Large intestine (tissue), 3 donors: Measurements from ENCODE around the gene ASZ1. TPM values are rescaled to one million over a fixed set of nuclear protein-coding genes. Genes with fewer than 3 reads are reported as not detected.

Experiments
- DNase-seq, 2 donors: peaks; one replicate each; pipeline versions ENCODE4 v3.0.0 to v3.0.0-alpha.2; 2013
- H3K27ac ChIP-seq: one replicate; pipeline ENCODE4 v1.5.1; 2013; ENCODE audit warnings: low read length
- H3K27me3 ChIP-seq: 2 replicates; pipeline ENCODE4 v1.6.1; 2013; ENCODE audit warnings: low read length; ENCODE audit not compliant: control insufficient read depth, insufficient read depth
- H3K36me3 ChIP-seq: 2 replicates; pipeline ENCODE4 v1.6.1; 2013; ENCODE audit warnings: low read length; ENCODE audit not compliant: control insufficient read depth, insufficient read depth
- H3K4me1 ChIP-seq: one replicate; pipeline ENCODE4 v1.6.1; 2013; ENCODE audit warnings: low read length; ENCODE audit not compliant: control insufficient read depth, insufficient read depth
- H3K4me3 ChIP-seq: one replicate; pipeline ENCODE4 v1.5.1; 2013; ENCODE audit warnings: low read length
- H3K9me3 ChIP-seq: one replicate; pipeline ENCODE4 v1.6.1; 2013; ENCODE audit warnings: mild to moderate bottlenecking, low read depth, low read length, moderate library complexity; ENCODE audit not compliant: control insufficient read depth
- WGBS: methylation state at CpG from one replicate; pipeline ENCODE4 v1.1.5; 2013; ENCODE audit warnings: low lambda C conversion rate; ENCODE audit not compliant: insufficient coverage; 5-methylcytosine and 5-hydroxymethylcytosine counted together
- polyA plus RNA-seq: library from polyadenylated mRNA; unstranded; fragments of 120-200 nt; gene quantifications from one replicate; pipeline ENCODE4 v1.2.1, GENCODE V29; 2013

Gene ASZ1
- polyA plus RNA-seq, 1 donor: not detected

DNA sequence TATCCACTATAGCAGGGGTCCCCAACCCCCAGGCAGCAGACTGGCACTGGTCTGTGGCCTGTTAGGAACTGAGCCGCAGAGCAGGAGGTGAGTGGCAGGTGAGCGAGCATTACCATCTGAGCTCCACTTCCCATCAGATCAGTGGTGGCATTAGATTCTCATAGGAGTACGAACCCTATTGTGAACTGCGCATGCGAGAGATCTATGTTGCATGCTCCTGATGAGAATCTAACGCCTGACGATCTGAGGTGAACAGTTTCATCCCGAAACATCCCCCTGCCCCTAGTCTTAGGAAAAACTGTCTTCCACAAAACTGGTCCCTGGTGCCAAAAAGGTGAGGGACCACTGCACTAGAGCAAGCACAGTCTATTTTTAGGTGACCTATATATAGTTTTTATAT lies 23.6 kb downstream of the ASZ1 start:
- WGBS: no CpG with 5 or more reads among the region's 8 CpGs
- Histone ChIP-seq H3K4me3 (no peak overlapping the region), H3K9me3 (no peaks in the 10 kb centered on the region), H3K27ac (no peak overlapping the region), H3K4me1 (no peaks in the 10 kb centered on the region), H3K36me3 (no peaks in the 10 kb centered on the region), H3K27me3 (no peaks in the 10 kb centered on the region)
- no peak for DNase-seq

DNA sequence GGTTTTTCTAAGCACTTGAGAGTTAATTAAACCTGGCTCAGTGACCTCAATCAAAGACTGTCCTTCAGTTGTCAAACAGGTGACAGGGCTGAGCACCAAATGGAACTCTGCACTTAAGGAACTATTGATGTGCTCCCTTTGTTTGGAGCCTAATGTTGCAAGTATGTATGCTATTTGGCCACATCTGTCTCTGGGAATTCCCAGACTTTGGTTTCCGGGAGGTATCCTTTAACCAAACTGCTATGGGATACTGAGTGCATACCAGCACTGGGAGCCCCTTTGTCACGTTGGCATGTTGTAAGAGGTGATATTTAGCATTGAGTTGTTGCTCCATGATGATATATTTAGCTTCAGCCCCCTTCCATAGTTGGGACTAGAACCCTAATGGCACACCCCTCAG lies 25.2 kb downstream of the ASZ1 start:
- Histone ChIP-seq H3K27me3 (no peaks in the 10 kb centered on the region), H3K9me3 (no peaks in the 10 kb centered on the region), H3K27ac (no peak overlapping the region), H3K4me1 (no peaks in the 10 kb centered on the region), H3K4me3 (no peak overlapping the region), H3K36me3 (no peaks in the 10 kb centered on the region)
- no peak for DNase-seq
- WGBS: no CpG with 5 or more reads among the region's 2 CpGs

DNA sequence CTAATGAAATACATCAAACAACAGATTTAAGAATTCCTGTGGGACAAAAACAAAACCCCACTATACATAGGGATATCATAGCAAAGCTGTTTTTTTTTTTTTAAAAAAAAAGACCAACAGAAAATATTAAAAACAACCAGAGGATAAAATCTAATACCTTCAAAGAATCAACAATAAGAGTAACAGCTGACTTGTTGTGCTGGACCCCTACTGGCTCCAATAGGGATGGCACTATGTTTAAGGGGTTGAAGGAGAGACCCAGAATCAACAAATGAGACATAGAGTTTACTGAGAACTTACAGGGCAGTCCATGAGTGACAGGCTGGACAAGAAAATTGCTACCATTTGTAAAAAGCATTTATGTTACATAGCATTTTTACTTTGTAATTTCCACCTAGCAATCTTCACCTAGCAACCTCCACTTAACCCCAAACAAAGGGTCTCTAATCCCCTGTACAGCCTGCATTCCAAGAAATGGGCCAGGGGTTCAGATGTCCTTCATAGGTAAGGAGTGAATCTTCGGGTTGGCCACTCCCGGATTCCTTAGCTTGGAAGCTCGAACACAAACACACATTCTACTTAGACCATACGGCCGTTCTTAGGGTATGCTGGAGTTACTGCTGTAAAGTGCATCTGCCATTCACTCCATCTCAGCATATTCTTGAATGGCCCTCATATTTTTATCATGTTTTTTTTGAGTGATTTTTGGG lies 25.8 kb downstream of the ASZ1 start:
- WGBS: 100% methylated on average over 2 of the region's 5 CpGs
- DNase-seq: no peak
- no peaks in the 10 kb centered on the region for H3K4me1 ChIP-seq
- no peaks in the 10 kb centered on the region for H3K27me3 ChIP-seq
- no peaks in the 10 kb centered on the region for H3K9me3 ChIP-seq
- H3K36me3 ChIP-seq: no peaks in the 10 kb centered on the region
- no peak overlapping the region for H3K4me3 ChIP-seq
- H3K27ac ChIP-seq: no peak overlapping the region

DNA sequence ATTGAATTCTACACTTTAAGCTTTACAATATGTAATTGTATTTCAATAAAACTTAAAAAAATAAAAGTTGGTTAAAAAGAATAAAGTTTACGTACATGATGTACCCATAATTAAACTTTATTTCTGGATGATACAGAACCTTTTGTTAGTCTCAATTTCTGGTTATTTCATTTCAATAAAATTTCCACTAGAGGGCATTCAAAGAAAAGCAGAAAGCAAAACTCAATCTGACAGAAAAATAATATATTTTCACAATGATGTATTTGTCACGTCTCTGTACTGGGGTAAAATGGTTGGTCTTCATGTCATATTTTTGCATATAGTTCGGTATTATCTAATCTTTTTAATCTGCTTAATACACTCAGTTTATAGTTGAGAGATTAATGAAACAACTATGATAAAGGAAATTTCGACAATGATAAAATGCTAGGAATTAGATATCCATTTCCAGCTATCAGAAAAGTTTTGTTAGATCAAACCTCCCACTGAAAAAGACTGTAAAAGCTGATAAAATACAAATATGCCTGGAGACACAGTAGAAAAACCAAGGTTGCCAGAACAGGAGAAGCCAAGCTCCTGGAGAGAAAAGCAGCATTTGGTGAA lies 27.4 kb downstream of the ASZ1 start:
- Histone ChIP-seq H3K27ac (no peak overlapping the region), H3K4me1 (no peaks in the 10 kb centered on the region), H3K36me3 (no peaks in the 10 kb centered on the region), H3K27me3 (no peaks in the 10 kb centered on the region), H3K4me3 (no peak overlapping the region), H3K9me3 (no peaks in the 10 kb centered on the region)
- DNase-seq: no peak
- WGBS: 11% methylated on average over 2 of the region's 4 CpGs

DNA sequence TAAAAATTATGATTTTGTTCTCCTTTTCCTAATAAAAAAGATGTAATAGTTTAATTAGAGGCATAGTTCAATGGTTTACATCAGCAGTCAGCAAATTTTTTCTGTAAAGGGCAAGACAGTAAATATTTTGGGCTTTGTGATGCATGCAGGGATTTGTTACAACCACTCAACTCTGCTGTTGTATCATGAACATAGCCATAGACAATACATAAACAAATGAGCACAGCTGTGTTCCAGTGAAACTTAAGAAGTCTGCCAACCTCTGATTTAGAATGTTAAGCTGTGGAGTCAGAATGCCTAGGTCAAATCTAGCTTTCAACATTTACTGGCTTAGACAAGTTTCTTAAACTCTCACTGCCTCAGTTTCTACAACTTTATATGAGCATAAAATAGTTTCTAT lies 31.6 kb downstream of the ASZ1 start:
- Histone ChIP-seq H3K27me3 (no peaks in the 10 kb centered on the region), H3K27ac (no peak overlapping the region), H3K4me3 (no peak overlapping the region), H3K4me1 (no peaks in the 10 kb centered on the region), H3K36me3 (no peaks in the 10 kb centered on the region), H3K9me3 (no peaks in the 10 kb centered on the region)
- DNase-seq: no peak

DNA sequence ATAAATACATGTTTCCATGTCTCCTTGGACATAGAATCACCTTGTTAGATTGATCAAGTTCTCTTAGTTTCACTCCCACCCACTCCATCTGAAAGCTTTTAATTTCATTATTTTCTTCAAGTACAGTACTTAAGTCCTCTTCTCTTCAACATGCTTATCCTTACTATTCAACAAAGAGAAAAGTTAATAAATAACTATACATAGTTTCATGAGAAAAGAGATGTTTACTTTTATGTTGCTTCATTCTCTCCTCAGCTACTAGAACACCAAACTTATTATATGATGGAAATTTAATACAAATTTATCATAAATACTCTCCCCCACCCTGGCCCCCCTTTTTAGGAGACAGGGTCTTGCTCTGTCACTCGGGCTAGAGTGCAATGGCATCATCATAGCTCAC lies 33.5 kb downstream of the ASZ1 start:
- no peak overlapping the region for H3K27ac ChIP-seq
- no peaks in the 10 kb centered on the region for H3K36me3 ChIP-seq
- WGBS: 100% methylated on average over 1 of the region's 1 CpG
- no peak for DNase-seq
- H3K4me3 ChIP-seq: no peak overlapping the region
- no peaks in the 10 kb centered on the region for H3K4me1 ChIP-seq
- no peaks in the 10 kb centered on the region for H3K9me3 ChIP-seq
- no peaks in the 10 kb centered on the region for H3K27me3 ChIP-seq

DNA sequence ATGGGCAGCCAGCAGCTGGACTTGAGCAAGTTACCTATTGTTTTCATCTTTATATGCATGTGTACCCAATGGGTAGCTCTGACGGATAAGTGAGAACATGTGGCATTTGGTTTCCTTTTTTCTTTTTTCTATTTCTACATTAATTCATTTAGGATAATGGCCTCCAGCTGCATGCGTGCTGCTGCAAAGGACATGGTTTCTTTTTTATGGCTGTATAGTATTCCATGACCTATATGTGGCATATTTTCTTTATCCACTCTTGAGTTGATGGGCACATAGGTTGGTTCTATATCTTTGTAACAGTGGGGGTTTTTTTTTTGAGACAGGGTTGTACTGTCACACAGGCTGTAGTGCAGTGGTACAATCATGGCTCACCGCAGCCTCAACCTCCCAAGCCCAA lies 37.4 kb downstream of the ASZ1 start:
- no peaks in the 10 kb centered on the region for H3K36me3 ChIP-seq
- no peak for DNase-seq
- no peak overlapping the region for H3K4me3 ChIP-seq
- WGBS: 83% methylated on average over 1 of the region's 3 CpGs
- H3K9me3 ChIP-seq: peaks cover 3% of the 10 kb centered on the region
- H3K27ac ChIP-seq: no peak overlapping the region
- peaks cover 3% of the 10 kb centered on the region for H3K4me1 ChIP-seq
- no peaks in the 10 kb centered on the region for H3K27me3 ChIP-seq

DNA sequence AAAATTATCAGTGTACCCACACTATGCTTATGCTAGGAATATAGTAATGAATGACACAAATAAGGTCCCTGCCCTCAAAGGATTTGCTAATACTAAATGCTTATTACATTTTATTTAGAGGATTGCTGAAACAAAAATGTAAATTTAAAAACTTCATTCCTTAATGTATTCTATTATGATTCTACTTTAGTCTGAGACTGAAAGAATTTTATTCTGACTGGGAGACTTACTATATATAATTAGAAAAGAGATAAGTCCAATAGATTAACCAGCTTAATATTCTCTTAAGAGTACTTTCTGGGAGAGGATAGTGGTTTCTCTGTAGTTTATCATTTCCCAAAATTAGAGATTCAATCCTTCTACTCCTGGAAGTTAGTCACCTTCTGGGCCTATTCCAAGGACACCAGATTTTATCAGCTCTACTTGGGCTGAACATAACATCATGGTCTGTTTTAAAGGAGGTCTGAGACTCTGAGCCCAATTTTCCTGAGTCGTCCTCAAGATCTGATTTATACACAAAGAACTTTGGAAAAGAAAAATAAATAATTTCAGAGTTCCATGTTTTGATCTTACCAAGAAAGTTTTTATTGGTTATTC lies 41.1 kb downstream of the ASZ1 start:
- no peak for DNase-seq
- WGBS: 100% methylated on average over 1 of the region's 1 CpG
- Histone ChIP-seq H3K4me1 (peaks cover 3% of the 10 kb centered on the region), H3K36me3 (no peaks in the 10 kb centered on the region), H3K27ac (no peak overlapping the region), H3K4me3 (no peak overlapping the region), H3K27me3 (no peaks in the 10 kb centered on the region), H3K9me3 (peaks cover 3% of the 10 kb centered on the region)

DNA sequence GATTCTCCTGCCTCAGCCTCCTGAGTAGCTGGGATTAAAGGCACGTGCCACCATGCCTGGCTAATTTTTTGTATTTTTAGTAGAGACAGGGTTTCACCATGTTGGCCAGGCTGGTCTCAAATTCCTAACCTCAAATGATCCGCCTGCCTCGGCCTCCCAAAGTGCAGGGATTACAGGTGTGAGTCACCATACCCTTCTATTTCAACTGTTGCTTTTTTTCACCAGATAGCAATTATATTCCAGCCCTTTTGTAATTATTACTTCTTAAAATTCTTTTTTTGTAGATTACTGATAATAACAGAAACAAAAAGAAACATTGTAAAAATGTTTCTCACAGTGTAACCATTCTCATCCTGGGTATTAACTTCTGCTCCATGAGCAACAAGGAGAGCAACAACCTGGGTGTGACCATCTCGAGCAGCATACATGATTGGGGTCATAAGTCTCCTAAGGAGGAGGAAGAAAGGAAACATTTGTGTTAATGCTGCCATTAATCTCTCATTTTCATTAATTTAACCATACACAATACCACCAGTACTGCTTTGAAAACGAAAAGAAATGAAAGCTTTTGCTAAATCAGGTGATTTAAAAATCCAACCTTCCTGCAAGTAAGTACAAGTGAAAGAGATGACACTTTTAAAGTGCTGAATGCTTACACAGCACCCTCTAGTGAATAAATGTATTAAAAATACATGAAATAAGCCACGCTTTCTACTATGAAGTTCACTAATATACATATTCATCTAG lies 41.8 kb downstream of the ASZ1 start:
- H3K4me3 ChIP-seq: peak overlapping the region; percentile 14

DNA sequence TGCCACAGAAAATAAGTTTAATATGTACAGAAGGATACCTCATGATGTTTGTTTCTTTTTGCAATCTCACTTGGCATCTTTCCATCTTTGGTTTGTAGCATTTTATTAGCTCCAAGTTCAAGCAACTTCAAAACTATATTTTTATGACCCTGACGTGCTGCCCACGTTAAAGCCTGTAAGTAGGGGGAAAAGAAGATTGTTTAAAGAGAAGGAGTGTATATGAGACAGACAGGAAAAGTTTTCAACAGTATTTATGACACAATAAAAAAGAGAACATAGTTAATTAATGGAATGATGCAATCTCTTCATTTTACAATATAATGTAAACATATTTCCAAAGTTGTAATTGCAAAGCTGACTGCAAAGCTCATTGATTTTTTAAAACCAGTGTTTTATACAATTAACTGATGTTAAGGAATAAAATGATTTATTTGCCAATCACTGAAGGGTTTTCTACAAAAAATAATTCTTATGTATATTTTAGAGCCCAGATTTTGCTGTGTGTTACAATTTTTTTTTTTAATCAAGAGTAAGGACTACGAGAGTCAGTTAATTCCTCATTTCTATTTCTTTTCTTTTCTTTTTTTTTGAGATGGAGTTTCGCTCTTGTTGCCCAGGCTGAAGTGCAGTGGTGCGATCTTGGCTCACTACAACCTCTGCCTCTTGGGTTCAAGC lies 42.5 kb downstream of the ASZ1 start:
- DNase-seq: peak in 1 of 2 donors; percentile 34
- 6% methylated on average over 2 of the region's 5 CpGs for WGBS
- no peaks in the 10 kb centered on the region for H3K36me3 ChIP-seq
- no peak overlapping the region for H3K27ac ChIP-seq
- H3K27me3 ChIP-seq: no peaks in the 10 kb centered on the region
- H3K4me3 ChIP-seq: no peak overlapping the region
- H3K9me3 ChIP-seq: peaks cover 3% of the 10 kb centered on the region
- H3K4me1 ChIP-seq: peaks cover 3% of the 10 kb centered on the region

More for the DNA sequence above, 41.8 kb downstream of the ASZ1 start:
- peak; percentile 42 to 71 for DNase-seq
- Histone ChIP-seq H3K4me1 (peaks cover 3% of the 10 kb centered on the region), H3K27ac (no peak overlapping the region), H3K9me3 (peaks cover 3% of the 10 kb centered on the region), H3K27me3 (no peaks in the 10 kb centered on the region), H3K36me3 (no peaks in the 10 kb centered on the region)
- no CpG with 5 or more reads among the region's 6 CpGs for WGBS
